ENCODE results near the gene EPS8L2.

- no peak for TF ChIP-seq POLR2A (IDR thresholded peaks at IDR 0.05; ENCODE audit: low read depth, low read length)
- TF ChIP-seq RCOR1 (IDR thresholded peaks at IDR 0.05; ENCODE audit: insufficient replicate concordance, low read length) = no peak
- no peak for TF ChIP-seq SMC3 (IDR thresholded peaks at IDR 0.05; ENCODE audit: low read depth, low read length)
- no peak for TF ChIP-seq CHD1 (IDR thresholded peaks at IDR 0.05; ENCODE audit: low read depth, low read length)
- TF ChIP-seq RAD21 (IDR thresholded peaks at IDR 0.05; ENCODE audit: low read length) = no peak
- no peak for TF ChIP-seq CTCF (conservative IDR thresholded peaks at IDR 0.05; ENCODE audit: low read depth, low read length)
- TF ChIP-seq CEBPB (IDR thresholded peaks at IDR 0.05; ENCODE audit: low read depth, low read length) = no peak
- TF ChIP-seq FOS (IDR thresholded peaks at IDR 0.05; ENCODE audit: low read depth, low read length) = no peak
- TF ChIP-seq MAZ (IDR thresholded peaks at IDR 0.05; ENCODE audit: borderline replicate concordance, low read depth, low read length) = no peak
- no peak for TF ChIP-seq RFX5 (IDR thresholded peaks at IDR 0.05; ENCODE audit: low read depth, low read length)
- TF ChIP-seq MAFK (IDR thresholded peaks at IDR 0.05; ENCODE audit: low read depth, low read length) = no peak
Measured at GRCh38 chr11:679271-680207, 26.5 kb upstream of the EPS8L2 start.
